Embryonic facial prominence (tissue), 1 donor: ENCODE data around the gene TOP1.
"Not testable (repeated sequence)": the region's sequence is repeated elsewhere in the genome, so short reads cannot be mapped to it uniquely, and the experiment has no call there.

Source experiments
- DNase-seq: peaks from one replicate; pipeline ENCODE4 v3.0.0-alpha.2; 2016; ENCODE audit errors: extremely low spot score

Gene TOP1

DNA sequence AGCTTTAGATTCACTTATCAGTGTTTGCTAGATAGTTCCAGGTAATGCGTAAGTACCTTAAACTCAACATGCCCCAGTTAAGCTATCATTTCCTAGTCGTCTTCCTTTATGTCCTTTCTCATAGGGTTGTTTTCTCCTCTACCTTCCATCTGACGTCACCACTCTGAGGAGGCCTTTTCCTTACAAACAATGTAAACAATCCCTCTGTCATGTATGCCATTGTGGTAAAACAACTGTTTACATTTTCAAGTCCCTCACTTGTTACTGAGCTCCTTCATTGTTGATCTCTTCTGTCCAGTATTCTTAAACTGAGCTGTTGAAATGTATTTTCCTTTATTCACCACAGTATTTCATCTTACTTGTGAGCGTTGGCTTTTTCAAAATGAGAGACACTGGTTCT, 63.3 kb downstream of the TOP1 start:
- no peak for DNase-seq

DNA sequence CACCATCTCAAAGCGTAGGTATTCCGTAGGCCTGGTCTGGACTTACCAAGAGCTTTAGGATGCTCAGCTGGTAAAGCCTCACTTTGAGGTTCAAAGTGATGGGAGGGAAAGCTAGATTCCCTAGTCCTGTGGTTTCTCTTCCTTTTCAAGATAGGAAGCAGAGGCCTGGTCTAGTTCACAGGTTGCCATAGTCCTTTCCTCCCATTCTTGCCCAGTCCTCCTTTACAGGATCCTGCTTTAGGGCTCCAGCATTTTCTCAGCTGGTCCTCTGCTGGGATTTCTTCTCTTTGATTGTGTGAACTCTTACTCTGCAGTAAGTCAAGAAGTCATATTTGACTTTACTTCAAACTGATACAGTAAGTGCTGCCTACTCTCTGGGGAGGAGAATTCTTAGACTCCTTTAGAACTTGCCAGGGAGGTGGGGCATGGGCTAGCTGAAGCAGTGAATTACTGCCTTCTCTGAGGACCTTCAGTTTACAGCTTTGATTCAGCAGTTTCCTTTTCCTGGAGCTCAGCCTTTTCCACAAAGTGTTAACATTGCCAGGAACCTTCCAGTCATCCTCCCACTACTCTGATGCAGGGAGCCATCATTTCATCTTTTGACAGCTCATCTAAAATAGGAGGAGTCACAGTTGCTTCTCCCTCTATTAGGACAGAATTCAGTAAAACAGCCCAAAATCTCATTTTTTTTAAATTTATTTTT, 65.9 kb downstream of the TOP1 start:
- no peak for DNase-seq

DNA sequence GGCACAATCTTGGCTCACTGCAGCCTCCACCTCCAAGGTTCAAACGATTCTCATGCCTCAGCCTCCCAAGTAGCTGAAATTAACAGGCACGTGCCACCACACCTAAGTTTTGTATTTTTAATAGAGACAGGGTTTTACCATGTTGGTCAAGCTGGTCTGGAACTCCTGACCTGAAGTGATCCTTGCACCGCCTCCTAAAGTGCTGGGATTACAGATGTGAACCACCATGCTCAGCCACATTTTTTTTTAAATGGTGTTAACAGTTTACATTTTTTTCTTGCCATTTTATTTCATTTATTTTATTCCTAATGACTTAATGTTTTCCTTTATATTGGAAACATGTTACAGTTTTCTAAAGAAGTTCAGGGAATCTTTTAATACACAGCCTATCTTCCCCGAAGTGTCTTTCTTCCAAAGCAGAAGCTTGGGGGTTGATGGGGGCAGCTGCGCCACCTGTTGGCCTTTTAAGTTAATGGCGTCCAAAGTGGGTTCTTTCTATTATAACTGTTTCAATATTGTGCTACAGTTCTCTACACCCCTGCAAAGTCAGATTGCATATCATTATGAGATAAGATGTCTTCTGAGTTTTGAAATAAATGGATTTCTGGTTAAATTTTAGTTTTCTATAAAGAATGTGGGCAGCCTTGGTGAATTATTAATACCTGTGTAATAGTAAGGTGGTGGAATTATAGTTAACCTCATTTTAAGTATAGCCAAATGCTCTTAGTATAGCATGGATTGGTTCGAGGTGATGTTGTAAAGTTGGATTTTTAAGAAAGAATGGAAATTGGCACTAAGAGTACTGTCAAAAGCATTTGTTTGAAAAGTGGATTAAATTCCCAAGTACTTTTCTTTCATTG, 66.7 kb downstream of the TOP1 start:
- DNase-seq = no peak

GRCh38 chr20:41098703-41099250, 70.2 kb downstream of the TOP1 start:
- no peak for DNase-seq

DNA sequence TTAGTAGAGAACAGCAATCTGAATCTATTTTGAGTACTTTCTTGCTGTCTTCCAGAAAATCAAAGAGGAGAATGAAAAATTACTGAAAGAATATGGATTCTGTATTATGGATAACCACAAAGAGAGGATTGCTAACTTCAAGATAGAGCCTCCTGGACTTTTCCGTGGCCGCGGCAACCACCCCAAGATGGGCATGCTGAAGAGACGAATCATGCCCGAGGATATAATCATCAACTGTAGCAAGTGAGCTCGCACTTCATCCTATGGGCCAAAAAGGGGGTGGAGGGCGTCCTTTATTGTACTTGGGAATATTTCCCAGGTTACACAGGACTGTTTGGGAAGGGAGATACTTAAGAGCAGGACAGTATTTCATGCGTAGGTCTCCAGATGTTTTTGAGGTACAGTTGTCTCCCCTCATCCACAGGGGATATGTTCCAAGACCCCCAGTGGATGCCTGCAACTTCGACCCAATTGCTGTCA, 71.4 kb downstream of the TOP1 start:
- DNase-seq = no peak

- no peak for DNase-seq
Measured at GRCh38 chr20:41101660-41102059, 73.0 kb downstream of the TOP1 start.

DNA sequence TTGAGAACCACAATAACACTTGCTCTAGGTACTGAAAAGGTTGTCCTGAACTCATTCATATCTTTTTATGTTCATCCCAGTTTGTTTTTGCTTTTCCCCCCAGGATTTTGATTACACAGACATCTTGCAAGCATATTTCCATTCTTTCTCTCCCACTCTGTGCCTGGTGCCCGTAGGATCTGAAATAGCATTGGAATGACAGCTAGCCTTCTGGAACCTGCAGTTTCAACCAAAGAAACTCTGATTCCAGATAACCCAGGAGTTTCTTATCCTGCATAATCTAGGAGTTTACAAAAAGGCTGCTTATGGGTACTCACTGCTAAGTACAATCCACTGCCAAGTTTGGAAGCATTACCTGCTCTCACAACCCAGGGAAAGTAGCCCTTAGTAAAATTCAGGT, 79.9 kb downstream of the TOP1 start:
- DNase-seq = no peak

DNA sequence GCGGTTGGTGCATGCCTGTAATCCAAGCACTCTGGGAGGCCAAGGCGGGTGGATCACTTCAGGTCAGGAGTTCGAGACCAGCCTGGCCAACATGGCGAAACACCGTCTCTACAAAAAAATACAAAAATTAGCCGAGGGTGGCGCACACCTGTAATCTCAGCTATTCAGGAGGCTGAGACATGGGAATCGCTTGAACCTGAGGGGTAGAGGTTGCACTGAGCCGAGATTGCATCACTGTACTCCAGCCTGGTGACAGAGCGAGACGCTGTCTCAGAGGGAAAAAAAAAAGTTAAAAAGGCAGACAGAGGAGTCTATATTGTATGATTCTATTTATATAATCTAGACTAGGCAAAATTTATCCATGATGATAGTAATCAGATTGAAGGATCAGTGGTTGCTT, 81.4 kb downstream of the TOP1 start:
- no peak for DNase-seq

DNA sequence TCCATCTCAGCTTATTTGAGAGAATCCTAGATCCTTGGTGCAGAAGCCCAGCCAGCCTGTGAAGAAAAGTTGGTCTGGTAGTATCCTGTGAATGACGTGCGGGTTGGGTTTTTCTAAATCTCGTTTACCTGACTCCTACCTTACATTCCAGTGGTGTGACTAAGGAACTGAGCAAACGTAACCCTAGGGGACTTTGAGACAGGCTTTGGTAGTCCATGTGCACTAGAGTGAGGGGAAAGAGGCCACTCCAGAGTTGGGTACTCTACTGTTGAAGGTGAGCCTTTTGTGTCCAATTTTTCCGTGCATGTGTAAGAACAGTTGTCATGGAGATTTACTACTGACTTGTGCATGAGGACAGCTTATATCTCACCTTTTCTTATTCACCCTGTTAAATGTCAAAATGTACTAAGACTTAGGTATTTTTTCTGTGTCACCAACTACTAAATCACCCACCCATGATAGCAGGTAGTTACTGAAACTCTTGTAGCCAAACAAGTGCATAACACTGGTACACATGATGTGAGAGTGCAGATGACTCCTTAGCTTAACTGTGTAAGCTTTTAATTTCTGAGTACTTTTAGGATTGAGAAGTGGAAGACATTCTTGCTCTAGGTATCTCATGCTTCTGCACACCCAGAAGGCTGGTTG, 82.4 kb downstream of the TOP1 start:
- no peak for DNase-seq

DNA sequence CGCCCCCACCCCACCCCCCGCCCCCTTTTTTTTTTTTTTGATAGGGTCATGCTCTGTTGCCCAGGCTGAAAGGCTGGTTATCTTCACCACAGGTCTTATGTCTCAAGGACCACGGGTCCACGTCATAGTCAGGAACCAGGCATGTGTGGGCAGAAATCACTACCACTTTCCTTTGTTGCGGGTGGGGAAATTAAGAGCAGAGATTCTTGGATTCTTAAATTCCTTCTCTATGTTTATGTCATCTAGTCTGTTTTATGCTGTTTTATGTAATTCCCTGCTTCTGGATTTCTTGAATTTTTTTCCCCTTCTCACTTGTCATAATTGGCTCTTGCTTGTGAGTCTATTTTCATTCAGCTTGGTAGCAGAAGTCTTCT, 82.9 kb downstream of the TOP1 start:
- no peak for DNase-seq

- no peak for DNase-seq
Measured at GRCh38 chr20:41116282-41116956, 87.8 kb downstream of the TOP1 start.

DNA sequence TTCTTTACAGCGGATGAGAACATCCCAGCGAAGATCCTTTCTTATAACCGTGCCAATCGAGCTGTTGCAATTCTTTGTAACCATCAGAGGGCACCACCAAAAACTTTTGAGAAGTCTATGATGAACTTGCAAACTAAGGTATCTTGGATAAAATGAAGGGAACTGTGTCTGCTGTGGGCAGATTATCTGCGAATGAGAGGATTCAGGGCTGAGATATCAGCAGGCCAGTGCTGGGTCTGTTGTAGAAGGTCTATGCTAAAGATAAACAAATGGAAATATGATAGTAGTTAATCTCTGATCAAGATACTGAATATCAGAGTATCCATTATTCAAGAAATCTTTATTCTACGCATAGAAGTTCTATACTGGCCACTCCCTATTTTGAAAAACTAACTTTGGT, 89.5 kb downstream of the TOP1 start:
- DNase-seq = not testable (repeated sequence)

DNA sequence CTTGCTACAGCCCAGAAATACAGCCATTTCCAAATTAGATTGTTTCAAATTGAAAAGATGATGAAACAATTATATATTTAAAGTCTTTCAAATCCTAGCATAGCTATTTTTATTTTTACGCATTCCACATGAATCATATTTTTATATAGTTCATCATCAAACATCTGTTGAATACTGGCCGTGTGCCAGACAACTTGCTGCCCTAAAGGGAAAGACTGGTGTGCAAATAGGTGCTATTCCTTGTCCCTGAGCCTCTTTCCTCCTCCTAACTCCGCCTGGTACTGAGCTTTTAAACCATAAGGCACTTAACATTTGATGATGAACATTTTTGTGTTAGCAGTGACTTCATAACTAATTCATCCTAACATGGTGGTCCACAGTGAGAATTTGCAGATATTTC, 90.0 kb downstream of the TOP1 start:
- DNase-seq = no peak

- no peak for DNase-seq
Measured at GRCh38 chr20:41119614-41120561, 91.3 kb downstream of the TOP1 start.

GRCh38 chr20:41121399-41121798, 92.8 kb downstream of the TOP1 start:
- no peak for DNase-seq

DNA sequence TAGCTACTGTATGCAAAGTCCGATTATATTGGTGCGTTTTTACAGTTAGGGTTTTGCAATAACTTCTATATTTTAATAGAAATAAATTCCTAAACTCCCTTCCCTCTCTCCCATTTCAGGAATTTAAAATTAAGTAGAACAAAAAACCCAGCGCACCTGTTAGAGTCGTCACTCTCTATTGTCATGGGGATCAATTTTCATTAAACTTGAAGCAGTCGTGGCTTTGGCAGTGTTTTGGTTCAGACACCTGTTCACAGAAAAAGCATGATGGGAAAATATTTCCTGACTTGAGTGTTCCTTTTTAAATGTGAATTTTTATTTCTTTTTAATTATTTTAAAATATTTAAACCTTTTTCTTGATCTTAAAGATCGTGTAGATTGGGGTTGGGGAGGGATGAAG, 95.0 kb downstream of the TOP1 start:
- no peak for DNase-seq

GRCh38 chr20:41124451-41125094, 96.0 kb downstream of the TOP1 start:
- DNase-seq = no peak

DNA sequence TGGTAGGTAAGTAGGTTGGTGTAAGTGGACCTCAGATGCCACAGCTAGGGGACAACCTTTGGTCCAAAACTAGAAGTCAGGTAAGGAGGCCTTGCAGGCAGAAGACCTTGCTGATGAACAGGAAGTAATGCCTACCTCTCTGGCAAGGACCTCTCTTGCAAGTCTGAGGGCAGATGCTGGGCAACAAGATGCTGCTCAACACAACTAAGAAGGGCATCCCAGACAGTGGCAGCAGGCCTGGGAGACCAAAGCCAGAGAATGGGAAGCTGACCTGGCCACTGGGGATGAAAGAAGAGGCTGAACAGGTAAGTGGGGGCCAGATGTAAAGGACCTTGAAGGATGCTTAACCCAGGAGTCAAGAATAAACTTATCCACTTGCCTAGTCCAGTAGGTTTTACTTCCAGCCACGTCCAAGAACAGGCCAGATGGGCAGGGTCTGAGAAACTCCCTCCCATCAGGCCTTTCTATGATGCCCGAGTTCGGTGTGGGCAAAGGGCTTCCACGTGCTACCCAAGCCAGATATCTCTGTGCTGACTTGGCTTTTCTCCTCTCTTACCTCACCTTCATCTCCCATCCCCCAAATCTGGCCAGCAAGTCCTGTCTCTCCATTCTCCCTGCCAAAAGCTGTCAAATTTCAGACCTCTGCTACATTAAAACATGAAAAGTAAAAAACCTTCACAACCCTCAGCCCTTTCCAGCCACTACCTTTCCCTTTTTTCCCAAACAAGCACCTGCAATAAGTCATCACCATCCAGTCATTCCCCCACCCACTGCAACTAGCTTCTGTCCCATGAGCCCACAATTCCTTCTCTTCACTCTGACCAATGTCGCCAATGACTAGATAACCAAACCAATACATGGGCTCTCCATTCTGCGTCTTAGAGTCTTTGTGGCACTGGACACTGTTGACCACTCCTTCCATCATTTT, 97.2 kb downstream of the TOP1 start:
- DNase-seq = no peak

GRCh38 chr20:41126719-41127118, 98.1 kb downstream of the TOP1 start:
- DNase-seq = no peak
